ENCODE results near the gene TSEN54. TPM values are rescaled to one million over a fixed set of nuclear protein-coding genes. Genes with fewer than 3 reads are reported as not detected.

Gene TSEN54
- total RNA-seq, 1 donor = 12.1 TPM

- no peak overlapping the region for H3K4me3 ChIP-seq (ENCODE audit: low read depth, low read length)
- no peak for DNase-seq (ENCODE audit: low read depth)
- no peak for TF ChIP-seq CTCF (IDR thresholded peaks at IDR 0.05; ENCODE audit: insufficient read depth, low read depth, low read length)
These were observed 41.7 kb downstream of the TSEN54 start for GRCh38 chr17:75557852-75558665.

- TF ChIP-seq CTCF (IDR thresholded peaks at IDR 0.05; ENCODE audit: insufficient read depth, low read depth, low read length) = no peak
- no peak for DNase-seq (ENCODE audit: low read depth)
- H3K4me3 ChIP-seq (ENCODE audit: low read depth, low read length) = no peak overlapping the region
These were observed 42.6 kb downstream of the TSEN54 start for GRCh38 chr17:75558666-75559530.

GRCh38 chr17:75559958-75560533, 43.7 kb downstream of the TSEN54 start:
- TF ChIP-seq CTCF (IDR thresholded peaks at IDR 0.05; ENCODE audit: insufficient read depth, low read depth, low read length) = no peak
- no peak for DNase-seq (ENCODE audit: low read depth)
- H3K4me3 ChIP-seq (ENCODE audit: low read depth, low read length) = no peak overlapping the region

- no peak overlapping the region for H3K4me3 ChIP-seq (ENCODE audit: low read depth, low read length)
- DNase-seq (ENCODE audit: low read depth) = peak; percentile 45
- no peak for TF ChIP-seq CTCF (IDR thresholded peaks at IDR 0.05; ENCODE audit: insufficient read depth, low read depth, low read length)
These were observed 45.7 kb downstream of the TSEN54 start for GRCh38 chr17:75561927-75562603.

- TF ChIP-seq CTCF (IDR thresholded peaks at IDR 0.05; ENCODE audit: insufficient read depth, low read depth, low read length) = no peak
- DNase-seq (ENCODE audit: low read depth) = no peak
- H3K4me3 ChIP-seq (ENCODE audit: low read depth, low read length) = no peak overlapping the region
These were observed 46.9 kb downstream of the TSEN54 start for GRCh38 chr17:75563063-75563758.

GRCh38 chr17:75564195-75564594, 47.9 kb downstream of the TSEN54 start:
- TF ChIP-seq CTCF (IDR thresholded peaks at IDR 0.05; ENCODE audit: insufficient read depth, low read depth, low read length) = no peak
- DNase-seq (ENCODE audit: low read depth) = no peak
- no peak overlapping the region for H3K4me3 ChIP-seq (ENCODE audit: low read depth, low read length)

All from fibroblast of villous mesenchyme (primary cell).